Hematopoietic multipotent progenitor cell treated with erythropoietin and hydrocortisone succinate and interleukin-3 and kit ligand, for 15 days (in vitro differentiated cells): ENCODE results near the gene PCSK7.
"Not testable (repeated sequence)": the region's sequence is repeated elsewhere in the genome, so short reads cannot be mapped to it uniquely, and the experiment has no call there.

Experiments used
- DNase-seq: peaks from one replicate; pipeline ENCODE4 v3.0.0-alpha.2; 2015; ENCODE audit warnings: low spot score

The PCSK7 gene

DNA sequence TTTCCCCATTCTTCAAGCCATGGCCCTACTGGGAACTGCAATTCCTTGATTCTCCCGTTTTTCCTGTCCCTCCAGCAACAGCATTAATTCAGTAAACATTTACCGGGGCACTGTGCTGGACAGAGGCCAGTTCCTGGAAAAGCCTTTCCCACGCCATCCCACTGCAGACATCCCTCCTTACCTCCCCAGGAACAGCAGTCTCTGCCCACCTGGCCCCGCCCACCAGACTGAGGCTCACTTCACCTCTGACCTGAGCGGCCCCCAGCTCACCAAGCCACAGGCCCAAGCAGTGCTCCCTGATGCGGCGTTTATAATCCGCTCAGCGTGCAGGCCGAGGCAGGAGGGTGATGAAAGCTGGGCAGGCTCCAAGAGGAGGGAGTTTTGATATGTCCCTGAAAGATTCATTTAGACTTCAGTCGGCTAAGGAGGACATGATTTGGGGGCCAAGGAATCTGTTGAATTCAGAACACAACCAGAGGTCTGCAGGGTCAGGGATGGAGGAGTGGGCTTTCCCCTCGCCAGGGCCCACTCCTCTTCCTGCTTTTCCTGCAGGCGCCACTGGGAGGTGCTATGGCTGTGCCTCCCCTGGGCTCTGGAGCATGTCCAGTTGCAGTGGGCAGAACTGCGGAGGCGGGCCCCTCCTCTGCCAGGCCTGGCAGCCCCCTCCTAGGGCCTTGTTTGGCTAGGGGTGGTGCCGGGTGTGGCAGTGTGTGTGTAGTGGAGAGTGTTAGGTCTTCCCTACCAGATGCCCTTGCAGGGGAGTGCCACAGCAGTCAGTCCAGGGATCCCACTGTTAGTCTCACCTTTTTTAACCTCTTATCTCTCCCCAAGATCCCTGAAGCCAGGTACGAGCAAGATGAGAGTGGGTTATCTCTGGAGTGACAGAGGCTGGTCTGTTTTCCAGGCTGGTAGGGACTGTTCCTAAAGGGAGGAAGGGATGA is 34.1 kb downstream of the PCSK7 start:
- no peak for DNase-seq

GRCh38 chr11:117197006-117197405 is 34.9 kb downstream of the PCSK7 start:
- DNase-seq, result no peak

- DNase-seq, result no peak
Observed at GRCh38 chr11:117195761-117196160, 36.1 kb downstream of the PCSK7 start.

DNA sequence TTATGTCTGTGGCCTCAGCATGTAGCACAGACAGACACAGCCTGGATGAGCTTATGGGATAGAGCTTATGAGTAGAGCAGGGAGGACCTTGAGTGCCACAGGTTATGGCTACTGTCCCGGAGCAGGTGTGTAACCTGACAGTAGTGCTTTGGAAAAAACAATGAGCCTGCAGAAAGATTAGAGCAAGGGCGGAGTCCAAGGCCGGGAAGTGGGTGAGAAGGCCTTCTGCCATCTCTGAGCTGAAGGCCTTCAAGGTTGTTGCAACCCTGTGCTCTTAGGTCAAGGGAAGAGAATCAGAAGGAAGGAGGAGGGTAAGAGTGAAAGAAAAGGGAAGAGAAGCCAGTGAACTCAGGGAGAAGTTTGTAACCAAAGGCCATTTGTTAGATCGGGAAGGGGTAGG is 36.6 kb downstream of the PCSK7 start:
- no peak for DNase-seq

DNA sequence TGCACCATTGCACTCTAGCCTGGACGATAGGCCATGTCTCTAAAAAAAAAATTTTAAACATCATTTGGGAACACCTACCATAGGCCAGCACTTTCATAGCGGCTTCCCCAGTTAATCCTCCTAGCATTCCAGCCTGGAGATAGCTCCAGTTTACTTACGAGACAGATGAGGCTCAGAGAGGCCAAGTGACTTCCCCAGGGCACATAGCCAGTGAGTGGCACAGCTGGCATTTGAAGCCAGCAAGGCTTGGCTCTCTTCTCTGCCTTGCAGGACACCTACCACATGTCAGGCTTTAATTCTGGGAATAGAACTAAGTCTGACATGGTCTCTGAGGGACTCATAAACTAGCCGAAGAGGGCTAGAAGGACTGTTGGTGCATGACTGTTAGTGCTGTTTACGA is 37.6 kb downstream of the PCSK7 start:
- no peak for DNase-seq

- no peak for DNase-seq
Observed at GRCh38 chr11:117193130-117194020, 38.5 kb downstream of the PCSK7 start.

DNA sequence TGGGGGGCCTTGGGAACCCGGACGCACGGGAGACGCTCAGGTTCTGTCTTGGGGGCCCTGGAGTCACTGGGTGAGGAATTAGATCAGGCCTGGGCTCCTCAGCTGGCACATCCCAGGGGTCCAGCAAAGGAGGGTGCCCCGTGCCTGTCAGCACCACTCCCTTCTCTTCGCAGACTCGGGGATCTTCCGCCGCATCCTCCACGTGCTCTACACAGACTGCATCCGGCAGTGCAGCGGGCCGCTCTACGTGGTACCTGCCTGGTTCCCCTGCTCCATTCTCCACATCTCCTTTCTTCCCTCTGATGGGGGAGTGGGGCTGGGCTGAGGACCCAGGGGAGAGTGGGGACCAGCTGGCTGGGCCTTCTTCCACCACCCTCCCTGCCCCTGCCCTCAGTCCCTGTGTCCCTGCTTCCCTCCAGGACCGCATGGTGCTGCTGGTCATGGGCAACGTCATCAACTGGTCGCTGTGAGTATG is 39.4 kb downstream of the PCSK7 start:
- no peak for DNase-seq

- DNase-seq, result no peak
Observed at GRCh38 chr11:117191680-117192400, 40.0 kb downstream of the PCSK7 start.

GRCh38 chr11:117189941-117190544 is 41.8 kb downstream of the PCSK7 start:
- DNase-seq, result no peak

GRCh38 chr11:117189191-117189940 is 42.5 kb downstream of the PCSK7 start:
- no peak for DNase-seq

GRCh38 chr11:117188620-117189081 is 43.2 kb downstream of the PCSK7 start:
- DNase-seq, result no peak

DNA sequence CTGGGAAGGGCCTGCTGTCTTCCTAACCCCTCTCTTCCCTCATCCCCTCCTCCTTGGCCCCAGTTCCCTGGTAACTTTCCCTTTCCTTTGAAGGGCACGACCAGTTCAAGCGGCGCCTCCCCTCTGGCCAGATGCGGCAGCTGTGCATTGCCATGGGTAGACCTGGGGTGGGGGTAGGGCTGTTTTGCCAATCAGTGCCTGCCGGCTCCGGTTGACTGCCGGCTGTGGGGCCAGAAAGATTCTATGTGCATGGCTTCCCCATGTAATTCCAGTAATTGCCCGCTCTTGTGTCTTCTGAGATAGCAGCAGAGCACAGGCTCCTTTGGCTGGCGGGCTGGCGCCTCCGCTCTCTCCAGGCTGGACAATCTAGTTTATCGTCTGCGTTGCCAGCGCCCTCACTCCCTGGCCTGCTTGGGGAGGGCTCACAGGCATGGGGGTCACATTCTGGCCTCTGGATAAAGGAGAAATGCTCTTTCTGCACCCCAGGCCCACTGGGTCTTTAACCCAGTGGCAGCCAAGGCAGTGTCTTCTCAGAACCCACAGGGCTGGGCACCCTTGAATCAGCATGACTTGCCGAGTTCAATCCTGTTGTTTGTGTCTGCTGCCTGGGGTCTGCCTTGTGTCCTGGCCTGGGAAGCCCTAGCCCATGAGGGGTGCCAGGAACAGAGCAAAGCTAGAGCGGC is 43.9 kb downstream of the PCSK7 start:
- DNase-seq, result no peak

DNA sequence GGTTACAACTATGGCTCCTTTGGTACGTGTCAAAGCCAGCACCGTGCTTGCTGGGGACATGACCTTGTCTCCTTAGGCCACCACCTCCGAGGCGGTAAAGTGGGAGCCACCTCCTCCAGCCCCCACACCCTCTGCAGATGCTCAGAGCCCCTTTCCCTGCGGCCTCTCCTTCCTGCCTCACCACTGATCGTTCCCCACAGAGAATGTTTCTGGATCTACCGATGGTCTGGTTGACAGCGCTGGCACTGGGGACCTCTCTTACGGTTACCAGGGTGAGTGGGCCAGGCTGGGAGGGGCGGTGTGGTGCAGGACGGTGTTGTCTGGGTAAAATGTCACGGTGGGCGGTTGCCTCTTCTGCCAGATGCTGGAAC is 44.5 kb downstream of the PCSK7 start:
- no peak for DNase-seq

DNA sequence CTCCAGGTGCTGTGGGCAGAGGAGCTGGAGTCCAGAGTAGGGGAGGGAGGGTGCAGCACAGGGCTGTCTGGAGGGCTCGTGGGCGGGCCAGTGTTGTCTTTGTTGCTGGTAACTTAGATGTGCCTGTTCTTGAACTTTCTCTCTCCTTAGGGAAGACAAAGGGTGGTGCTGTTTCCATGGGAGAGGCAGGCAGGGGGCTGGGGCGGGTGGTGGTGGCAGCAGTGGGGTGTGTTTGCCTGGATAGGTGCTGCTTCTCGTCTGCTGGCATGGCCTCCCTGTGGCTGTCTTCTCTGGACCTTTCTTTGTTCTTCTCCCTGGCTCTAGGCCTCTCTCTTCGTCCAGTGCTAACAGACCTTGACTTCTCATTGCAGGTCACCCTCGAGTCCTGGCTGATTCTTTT is 44.9 kb downstream of the PCSK7 start:
- no peak for DNase-seq

DNA sequence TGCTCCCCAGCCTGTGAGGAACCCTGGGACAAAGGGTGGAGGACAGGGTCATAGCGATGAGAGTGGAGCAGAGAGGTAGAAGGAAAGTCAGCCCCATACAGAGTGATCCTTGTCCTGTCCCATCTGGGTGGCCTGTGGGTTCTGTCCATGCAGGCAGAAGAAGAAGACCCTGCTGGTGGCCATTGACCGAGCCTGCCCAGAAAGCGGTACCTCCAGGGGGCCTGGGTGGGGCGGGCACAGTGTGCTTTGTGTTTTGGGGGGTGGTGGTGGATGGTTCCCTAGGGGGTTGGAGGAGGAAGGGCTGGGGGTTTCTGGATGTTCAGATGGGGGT is 45.5 kb downstream of the PCSK7 start:
- no peak for DNase-seq

DNA sequence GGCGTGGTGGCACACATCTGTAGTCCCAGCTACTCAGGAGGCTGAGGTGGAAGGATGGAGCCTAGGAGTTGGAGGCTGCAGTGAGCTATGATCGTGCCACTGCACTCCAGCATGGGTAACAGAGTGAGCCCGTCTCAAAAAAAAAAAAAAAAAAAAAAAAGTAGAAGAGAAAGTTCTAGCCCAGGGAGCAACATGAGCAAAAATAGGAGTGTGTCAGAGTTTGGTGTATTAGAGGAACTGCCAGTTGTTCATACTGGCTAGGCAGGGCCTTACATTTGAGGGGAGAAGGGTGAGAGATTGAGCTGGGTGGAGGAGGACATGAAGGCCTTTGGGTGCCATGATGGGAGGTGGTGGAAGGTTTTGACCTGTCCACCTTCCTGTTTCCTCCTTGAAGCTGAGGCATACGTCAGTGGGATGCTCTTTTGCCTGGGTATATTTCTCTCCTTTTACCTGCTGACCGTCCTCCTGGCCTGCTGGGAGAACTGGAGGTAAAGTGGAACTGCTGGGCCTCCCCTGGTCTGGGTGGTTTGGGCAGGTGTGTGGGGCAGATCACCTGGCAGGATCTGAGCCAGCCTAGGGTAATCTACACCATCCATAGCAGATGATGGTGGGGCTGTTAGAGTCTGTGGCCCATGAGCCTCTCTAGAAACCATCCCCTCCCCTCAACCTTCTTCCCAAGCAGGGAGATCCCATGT is 46.0 kb downstream of the PCSK7 start:
- DNase-seq, result no peak

- no peak for DNase-seq
Observed at GRCh38 chr11:117183724-117184349, 48.0 kb downstream of the PCSK7 start.

- not testable (repeated sequence) for DNase-seq
Observed at GRCh38 chr11:117183178-117183577, 48.7 kb downstream of the PCSK7 start.

GRCh38 chr11:117182551-117182935 is 49.3 kb downstream of the PCSK7 start:
- no peak for DNase-seq
